ENCODE data around the gene ARPC1B. TPM values are rescaled to one million over a fixed set of nuclear protein-coding genes. Genes with fewer than 3 reads are reported as not detected.
A peak's percentile ranks its signal among the peaks of the same experiment; 100 is the strongest.

Gene ARPC1B
- total RNA-seq, 2 donors from 2014 or later = 85.4 to 86.5 TPM

DNA sequence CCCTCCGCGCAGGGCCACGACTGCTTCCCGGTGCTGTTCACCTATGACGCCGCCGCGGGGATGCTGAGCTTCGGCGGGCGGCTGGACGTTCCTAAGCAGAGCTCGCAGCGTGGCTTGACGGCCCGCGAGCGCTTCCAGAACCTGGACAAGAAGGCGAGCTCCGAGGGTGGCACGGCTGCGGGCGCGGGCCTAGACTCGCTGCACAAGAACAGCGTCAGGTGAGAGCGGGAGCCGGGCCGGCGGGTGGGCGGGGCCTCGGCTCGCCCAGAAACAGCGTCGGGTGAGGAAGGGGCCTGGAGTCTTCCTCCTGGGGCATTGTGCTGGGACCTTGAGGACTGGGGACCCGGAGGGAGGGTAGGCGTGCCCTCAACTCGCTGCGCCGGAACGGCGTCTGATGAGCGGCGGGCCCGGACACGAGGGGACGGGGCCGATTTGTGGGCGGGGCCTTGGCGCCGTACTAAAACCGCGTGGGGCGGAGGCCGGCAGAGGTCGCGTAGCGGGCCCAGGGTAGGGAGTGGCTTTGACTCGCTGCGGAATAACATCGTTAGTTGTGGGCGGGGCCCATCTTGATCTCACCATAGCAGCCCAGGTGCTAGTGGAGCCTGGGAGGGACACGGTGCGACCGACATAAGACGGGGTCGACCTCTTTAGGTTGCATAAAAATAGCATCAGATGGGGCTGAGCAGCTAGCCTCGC, 18.3 kb downstream of the ARPC1B start:
- Histone ChIP-seq H3K36me3 (peaks cover 5 to 13% of the 10 kb centered on the region in 2 donors), H3K4me1 (replicated peaks) (peaks cover 5% of the 10 kb centered on the region), H3K9me3 (no peaks in the 10 kb centered on the region), H3K27me3 (replicated peaks; ENCODE audit: insufficient read depth) (no peaks in the 10 kb centered on the region), H3K4me3 (peak overlapping the region; percentile 42 to 47), H3K27ac (peak overlapping the region; percentile 66 to 68)
- DNase-seq (ENCODE audit: low spot score) = peak; percentile 69
- TF ChIP-seq POLR2A (IDR thresholded peaks at IDR 0.05) (peak; percentile 42), CTCF (IDR thresholded peaks at IDR 0.05) (no peak), POLR2AphosphoS5 (IDR thresholded peaks at IDR 0.05) (peak; percentile 69)
- intact Hi-C loops (cut with DNase I) = loop anchor here (10.0 kb wide), 1 partner anchor 68 kb away; the partner anchor contains the start of gene ARPC1A
- 2% methylated on average over 68 of the region's 68 CpGs for WGBS

DNA sequence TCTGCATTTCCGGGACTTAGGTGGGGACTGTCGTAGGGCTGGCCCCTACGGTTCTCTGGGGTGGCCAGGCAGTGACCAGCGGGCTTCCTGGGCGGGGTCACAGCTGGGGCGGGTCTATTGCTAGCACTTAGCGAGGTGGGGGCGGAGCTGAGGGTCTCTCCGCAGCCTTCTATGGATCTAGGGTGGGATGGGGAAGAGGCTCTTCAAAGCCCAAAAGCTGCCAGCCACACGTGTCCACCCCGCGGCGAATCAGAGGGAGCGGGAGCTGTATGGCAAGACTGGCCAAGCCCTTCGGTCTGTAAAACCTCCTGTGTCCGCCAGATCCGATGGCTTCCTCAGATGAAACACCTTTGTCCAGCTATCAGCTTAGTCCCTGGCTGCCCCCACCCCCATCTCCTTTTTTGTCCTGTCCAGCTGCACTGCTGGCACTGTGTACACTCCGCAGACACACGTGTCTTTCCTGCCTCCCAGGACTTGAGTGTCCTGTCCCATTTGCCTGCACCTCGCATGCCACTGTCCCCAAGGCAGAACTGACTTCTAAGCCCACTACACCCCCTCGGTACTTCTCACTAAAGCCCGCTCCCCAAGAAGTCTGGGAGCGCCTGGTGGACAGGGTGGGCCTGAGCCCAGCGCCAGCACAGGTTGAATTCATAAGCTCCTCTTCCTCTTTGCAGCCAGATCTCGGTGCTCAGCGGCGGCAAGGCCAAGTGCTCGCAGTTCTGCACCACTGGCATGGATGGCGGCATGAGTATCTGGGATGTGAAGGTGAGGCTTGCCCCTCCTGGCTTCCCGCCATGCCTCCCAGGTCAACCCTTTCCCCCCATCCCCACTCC, 19.0 kb downstream of the ARPC1B start:
- DNase-seq (ENCODE audit: low spot score) = peak; percentile 31
- WGBS = 29% methylated on average over 30 of the region's 30 CpGs
- Histone ChIP-seq H3K9me3 (no peaks in the 10 kb centered on the region), H3K36me3 (peaks cover 9 to 11% of the 10 kb centered on the region in 2 donors), H3K4me1 (replicated peaks) (peaks cover 5% of the 10 kb centered on the region), H3K27ac (peak overlapping the region; percentile 66 to 68), H3K4me3 (peak overlapping the region; percentile 42 to 47), H3K27me3 (replicated peaks; ENCODE audit: insufficient read depth) (no peaks in the 10 kb centered on the region)
- intact Hi-C loops (cut with DNase I) = loop anchor here (10.0 kb wide), 1 partner anchor 69 kb away; the partner anchor contains the start of gene ARPC1A
- no peak for TF ChIP-seq CTCF (IDR thresholded peaks at IDR 0.05)
- no peak for TF ChIP-seq POLR2AphosphoS5 (IDR thresholded peaks at IDR 0.05)
- no peak for TF ChIP-seq POLR2A (IDR thresholded peaks at IDR 0.05)

DNA sequence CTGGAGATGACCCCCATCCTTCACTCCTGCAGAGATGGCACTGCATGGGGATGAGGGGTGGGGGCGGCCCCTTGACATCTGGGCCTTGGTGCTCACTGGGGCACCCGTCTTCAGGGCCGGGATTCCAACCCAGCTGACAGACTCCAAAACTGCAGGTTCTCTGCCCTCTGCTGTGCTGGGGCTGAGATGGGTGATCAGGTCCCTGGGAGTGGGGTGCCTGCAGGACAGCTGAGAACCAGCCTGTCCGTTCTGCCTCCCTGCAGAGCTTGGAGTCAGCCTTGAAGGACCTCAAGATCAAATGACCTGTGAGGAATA, 19.6 kb downstream of the ARPC1B start:
- no peak for DNase-seq (ENCODE audit: low spot score)
- intact Hi-C loops (cut with DNase I) = loop anchor here (10.0 kb wide), 1 partner anchor 69 kb away; the partner anchor contains the start of gene ARPC1A
- peak overlapping the region in 1 of 2 donors; percentile 66 for H3K27ac ChIP-seq
- no peaks in the 10 kb centered on the region for H3K27me3 ChIP-seq (replicated peaks; ENCODE audit: insufficient read depth)
- WGBS = 85% methylated on average over 2 of the region's 4 CpGs
- H3K36me3 ChIP-seq = peaks cover 9 to 14% of the 10 kb centered on the region in 2 donors
- H3K9me3 ChIP-seq = no peaks in the 10 kb centered on the region
- TF ChIP-seq POLR2AphosphoS5 (IDR thresholded peaks at IDR 0.05) = no peak
- no peak for TF ChIP-seq CTCF (IDR thresholded peaks at IDR 0.05)
- no peak for TF ChIP-seq POLR2A (IDR thresholded peaks at IDR 0.05)
- H3K4me3 ChIP-seq = no peak overlapping the region
- peaks cover 5% of the 10 kb centered on the region for H3K4me1 ChIP-seq (replicated peaks)

DNA sequence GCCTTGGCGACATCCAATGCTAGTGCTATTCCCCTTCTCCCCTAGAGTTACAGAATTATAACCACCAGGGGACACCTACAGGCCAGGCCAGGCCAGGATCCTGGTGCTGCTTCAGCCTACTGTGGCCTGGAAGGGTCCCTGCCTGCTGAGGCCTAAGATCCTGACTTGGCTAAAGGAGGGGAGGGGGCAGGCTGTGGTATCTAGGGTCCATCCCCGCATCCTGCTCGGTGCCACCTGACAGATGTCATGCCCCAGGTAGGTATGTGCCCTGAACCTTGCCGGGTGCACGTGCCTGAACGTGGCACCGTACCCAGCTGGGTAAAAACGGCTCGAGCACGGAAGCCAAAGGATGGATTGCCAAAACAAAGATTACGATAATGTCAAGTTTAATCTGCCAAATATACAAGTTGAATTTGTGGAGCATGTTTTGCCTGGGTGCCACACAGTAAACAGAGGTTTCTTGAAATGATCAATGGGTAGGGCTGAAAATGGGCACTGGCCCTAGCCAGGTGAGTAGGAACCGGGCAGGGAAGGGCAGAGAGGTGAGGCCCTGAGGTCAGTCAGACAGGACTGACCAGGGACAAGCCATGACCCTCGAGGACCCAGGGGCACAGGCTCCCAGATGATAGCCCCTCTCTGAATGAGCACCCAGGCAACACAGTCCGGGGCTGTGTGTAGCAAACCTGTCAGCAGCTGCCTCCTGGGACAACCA, 21.2 kb downstream of the ARPC1B start:
- Histone ChIP-seq H3K4me1 (replicated peaks) (peaks cover 5% of the 10 kb centered on the region), H3K36me3 (peaks cover 18 to 21% of the 10 kb centered on the region in 2 donors), H3K4me3 (no peak overlapping the region), H3K27me3 (replicated peaks; ENCODE audit: insufficient read depth) (no peaks in the 10 kb centered on the region), H3K27ac (peak overlapping the region in 1 of 2 donors; percentile 23), H3K9me3 (no peaks in the 10 kb centered on the region)
- TF ChIP-seq POLR2A (IDR thresholded peaks at IDR 0.05) (no peak), POLR2AphosphoS5 (IDR thresholded peaks at IDR 0.05) (no peak), CTCF (IDR thresholded peaks at IDR 0.05) (no peak)
- intact Hi-C loops (cut with DNase I) = loop anchor here (10.0 kb wide), 1 partner anchor 71 kb away; the partner anchor contains the start of gene ARPC1A
- 53% methylated on average over 14 of the region's 14 CpGs for WGBS
- no peak for DNase-seq (ENCODE audit: low spot score)

Measured in prostate gland (tissue), 2 donors.